GM18511 (cell line): ENCODE data around the gene IL1R2.

Source experiments
- ATAC-seq: cut with Tn5 transposase; IDR thresholded peaks from one replicate; pipeline ENCODE4 v1.9.1; 2021; ENCODE audit warnings: mild to moderate bottlenecking, moderate library complexity; ENCODE audit not compliant: unreplicated experiment

IL1R2 gene

DNA sequence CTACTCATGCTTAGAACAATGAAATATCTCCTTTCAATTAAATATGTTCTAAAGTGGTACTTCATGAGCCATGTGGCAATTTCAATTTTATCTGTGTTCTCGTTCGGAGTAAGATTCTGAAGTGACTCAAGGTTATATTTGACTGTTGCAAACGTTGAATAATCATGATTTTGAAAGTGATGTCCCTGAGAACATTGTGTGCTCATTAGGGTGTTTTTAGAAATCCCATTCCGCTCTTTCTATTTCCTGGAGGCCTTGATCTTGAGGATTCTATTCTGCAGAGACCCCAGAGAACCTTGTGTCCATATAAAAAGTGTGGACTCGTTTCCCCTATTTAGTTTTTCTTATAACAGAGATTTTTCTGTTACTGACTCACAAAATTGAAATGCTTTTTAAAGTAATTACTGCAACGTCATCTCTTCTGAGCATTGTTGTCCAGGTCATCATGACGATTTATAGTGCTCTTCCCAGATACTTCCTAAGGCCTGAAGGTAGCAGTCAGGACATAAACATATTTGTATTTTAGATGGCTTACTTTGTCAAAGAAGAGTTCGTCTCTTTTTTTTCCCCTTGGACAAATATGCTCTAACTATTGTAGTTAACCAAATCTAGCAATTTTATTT lies 27.2 kb downstream of the IL1R2 start:
- ATAC-seq = no peak

DNA sequence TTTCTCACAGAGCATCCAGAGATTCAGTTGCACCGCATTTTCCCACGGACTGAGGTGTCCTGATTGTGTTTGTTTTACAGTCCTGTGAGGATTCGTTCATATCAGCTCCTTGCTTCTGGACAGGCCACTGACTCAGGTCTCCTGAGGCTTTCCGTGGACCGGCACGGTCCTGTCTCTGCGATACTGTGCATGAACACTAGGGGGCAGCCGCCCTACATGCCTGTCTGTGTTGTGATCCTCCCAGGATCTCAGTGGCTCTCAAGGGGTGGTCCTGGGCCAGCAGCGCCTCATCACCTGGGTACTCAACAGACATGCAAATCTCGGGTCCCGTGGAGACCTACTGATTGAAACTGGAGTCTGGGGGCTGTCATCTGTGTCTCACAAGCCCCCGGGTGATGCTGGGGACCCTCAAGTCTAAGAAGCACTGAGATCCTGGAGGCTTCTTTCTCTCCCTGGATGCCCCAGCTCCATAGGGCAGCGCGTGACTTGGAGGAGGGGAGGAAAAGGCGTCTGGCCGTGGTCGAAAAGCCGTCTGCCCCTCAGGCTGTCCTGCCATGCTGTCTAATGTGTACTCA lies 28.9 kb downstream of the IL1R2 start:
- peak; percentile 57 for ATAC-seq

GRCh38 chr2:102021779-102022178 lies 30.0 kb downstream of the IL1R2 start:
- ATAC-seq = no peak

DNA sequence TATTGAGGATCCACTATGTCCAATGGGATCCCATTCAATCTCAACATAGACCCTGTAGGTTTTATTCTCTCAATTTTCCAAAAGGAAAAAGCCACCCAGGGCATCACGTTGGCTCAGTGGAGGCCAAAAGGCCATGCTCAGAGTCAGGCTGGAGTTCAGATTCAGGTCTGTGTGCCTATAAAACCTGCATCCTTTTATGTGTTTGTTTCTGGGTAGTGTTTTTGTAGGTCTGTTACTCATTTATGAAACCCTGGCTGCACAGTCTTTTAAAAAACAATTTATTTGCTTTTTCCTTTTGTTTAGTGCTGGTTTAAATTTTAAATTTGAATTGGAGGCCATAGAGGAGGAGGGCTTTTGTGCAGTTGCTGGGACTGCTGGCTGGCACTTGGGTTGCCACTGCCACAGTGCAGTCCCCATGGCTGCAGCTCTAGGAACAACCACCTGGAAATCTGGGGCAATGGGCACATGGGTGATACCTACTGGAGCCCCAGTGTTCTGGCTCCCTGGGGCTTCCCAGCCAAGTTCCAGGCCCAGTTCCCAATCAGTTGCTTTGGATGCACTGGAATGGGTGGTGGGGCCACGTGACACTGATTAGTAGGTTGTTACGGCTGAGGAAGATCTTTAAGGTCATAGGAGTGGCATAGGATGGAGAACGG lies 31.3 kb downstream of the IL1R2 start:
- no peak for ATAC-seq

DNA sequence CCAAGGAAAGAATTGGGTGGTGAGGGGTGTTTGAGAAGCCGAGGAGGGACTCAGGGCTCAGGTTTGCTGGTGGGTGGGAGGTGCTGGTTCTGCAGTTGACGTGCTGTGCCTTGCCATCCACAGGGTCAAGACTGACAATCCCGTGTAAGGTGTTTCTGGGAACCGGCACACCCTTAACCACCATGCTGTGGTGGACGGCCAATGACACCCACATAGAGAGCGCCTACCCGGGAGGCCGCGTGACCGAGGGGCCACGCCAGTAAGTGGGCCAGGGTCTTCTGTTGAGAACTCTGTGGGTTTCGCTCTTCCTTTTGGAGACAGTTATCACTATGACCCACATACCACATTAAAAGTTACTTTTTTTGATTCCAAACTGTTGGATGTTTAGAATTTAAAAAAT lies 32.6 kb downstream of the IL1R2 start:
- ATAC-seq = no peak

DNA sequence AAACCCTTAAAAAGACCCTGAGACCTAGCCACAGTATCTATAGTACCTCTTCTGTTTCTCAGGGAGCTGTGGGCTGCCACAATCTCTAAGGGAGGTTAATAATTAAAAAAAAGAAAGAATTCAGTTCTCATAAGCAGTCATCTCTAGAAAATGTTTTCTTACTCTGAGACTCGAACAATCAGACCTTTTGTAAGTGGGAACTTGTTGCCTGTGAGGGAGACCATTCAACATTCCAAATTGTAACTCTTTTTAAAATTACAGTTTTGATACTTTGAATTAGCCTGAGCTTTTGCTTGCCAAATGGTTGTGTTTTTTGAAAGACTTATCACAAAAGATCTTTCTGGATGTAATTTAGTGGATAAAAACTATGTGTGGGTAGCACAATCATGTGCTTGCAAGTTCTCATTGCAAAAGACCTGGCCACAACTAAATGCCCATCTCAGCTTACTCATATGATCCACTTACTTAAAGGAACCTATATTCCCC lies 33.3 kb downstream of the IL1R2 start:
- peak; percentile 78 for ATAC-seq

DNA sequence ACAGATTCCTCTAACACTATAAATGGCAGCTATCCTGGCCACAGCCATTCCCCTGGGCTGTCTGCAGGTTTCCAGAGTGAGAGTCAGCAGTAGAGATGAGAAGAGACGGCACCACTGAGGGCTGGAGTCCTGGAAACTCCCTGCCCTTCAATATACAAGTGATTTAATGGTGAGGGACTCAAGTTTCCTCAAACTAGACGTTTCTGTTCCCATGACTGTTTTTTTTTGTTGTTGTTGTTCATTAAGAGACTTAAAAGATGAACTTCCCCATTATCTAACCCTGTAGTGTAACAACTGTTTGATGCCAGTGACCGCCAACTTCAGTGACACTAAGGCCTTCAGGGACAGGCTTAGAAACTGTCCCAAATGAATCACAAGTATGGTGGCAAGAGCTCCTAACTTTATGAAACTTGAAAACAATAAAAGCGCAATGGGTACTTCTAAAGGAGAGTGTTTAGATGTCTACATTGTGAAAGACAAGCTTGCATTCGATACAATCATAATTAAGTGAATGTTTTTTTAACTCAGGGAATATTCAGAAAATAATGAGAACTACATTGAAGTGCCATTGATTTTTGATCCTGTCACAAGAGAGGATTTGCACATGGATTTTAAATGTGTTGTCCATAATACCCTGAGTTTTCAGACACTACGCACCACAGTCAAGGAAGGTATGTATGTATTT lies 34.0 kb downstream of the IL1R2 start:
- peak; percentile 57 for ATAC-seq

GRCh38 chr2:102027036-102027980 lies 35.5 kb downstream of the IL1R2 start:
- no peak for ATAC-seq

GRCh38 chr2:102028470-102028869 lies 36.7 kb downstream of the IL1R2 start:
- no peak for ATAC-seq

- ATAC-seq = no peak
Observed at GRCh38 chr2:102029405-102029804, 37.6 kb downstream of the IL1R2 start.

DNA sequence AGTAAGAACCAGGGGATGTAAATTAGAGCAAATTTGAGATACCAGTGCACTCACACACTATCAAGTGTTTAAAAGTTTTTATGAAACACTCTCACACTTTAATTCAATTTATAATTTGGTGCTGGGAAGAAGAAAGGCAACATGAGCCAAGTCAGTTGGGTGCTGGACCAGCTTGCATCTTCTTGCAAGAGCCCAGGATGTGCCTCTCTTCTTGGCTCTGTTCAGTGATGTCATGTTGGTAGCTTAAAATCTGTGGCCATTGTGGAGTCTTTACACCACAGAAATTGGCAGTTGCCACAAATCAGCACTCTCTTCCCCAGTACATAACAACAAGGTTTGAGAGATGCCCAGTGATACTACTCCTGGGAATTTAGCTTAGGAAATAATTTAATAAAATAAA lies 38.2 kb downstream of the IL1R2 start:
- ATAC-seq = no peak

- no peak for ATAC-seq
Observed at GRCh38 chr2:102030502-102030854, 38.7 kb downstream of the IL1R2 start.

- no peak for ATAC-seq
Observed at GRCh38 chr2:102030855-102031527, 39.2 kb downstream of the IL1R2 start.

- ATAC-seq = no peak
Observed at GRCh38 chr2:102032368-102033030, 40.7 kb downstream of the IL1R2 start.

GRCh38 chr2:102033031-102033749 lies 41.4 kb downstream of the IL1R2 start:
- peak; percentile 95 for ATAC-seq

- no peak for ATAC-seq
Observed at GRCh38 chr2:102033750-102034682, 42.3 kb downstream of the IL1R2 start.

DNA sequence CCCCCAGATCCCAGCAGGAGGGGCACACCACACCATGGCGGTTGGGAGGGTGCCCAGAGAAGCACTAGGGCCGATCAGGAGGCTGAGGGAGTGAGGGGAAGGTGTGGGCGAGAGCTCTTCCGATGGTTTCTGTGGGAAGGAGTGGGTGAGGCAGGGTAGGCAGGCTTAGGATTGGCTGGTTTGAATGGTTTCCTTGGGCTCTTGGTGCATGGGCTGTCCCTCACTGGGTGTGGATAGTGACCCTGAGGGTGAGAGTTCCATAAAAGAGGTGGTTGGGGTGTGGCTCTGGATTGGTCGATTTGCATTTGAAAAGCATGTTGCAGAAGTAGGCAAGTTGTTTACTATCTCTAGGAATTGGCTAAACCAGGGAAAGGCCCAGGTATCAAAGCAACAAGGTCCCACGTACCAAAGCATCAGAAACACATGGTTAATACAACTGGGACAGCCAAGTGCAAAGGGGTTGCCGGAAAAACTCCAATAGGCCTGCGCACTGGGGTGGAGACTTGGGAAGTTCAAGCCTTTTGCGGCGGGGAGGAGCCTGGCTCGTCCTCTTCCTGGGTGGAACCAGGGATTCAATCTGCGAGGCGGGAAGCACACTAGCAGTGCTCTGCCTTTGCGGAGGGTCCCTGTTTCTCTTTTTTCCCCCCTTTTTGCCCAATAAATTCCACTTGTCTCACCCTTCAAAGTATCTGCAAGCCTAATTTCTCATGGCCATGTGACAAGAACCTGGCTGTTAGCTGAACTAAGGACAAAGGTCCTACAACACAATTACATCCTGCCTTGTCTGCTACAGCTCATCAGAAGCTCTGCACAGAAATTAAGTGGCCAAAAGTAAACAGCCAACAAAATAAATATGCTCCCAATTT lies 43.2 kb downstream of the IL1R2 start:
- no peak for ATAC-seq
